ENCODE measurements around the gene GPS1.

Gene GPS1

GRCh38 chr17:82060001-82060380 lies 8.3 kb downstream of the GPS1 start:
- DNase-seq = no peak

- no peak for DNase-seq
These were observed 8.9 kb downstream of the GPS1 start for GRCh38 chr17:82060614-82061013.

- DNase-seq = no peak
These were observed 9.6 kb downstream of the GPS1 start for GRCh38 chr17:82061047-82061925.

GRCh38 chr17:82062076-82062983 lies 10.6 kb downstream of the GPS1 start:
- DNase-seq = no peak

GRCh38 chr17:82062984-82063368 lies 11.3 kb downstream of the GPS1 start:
- DNase-seq = no peak

- DNase-seq = no peak
These were observed 12.0 kb downstream of the GPS1 start for GRCh38 chr17:82063424-82064415.

- DNase-seq = no peak
These were observed 12.9 kb downstream of the GPS1 start for GRCh38 chr17:82064433-82065192.

- no peak for DNase-seq
These were observed 13.5 kb downstream of the GPS1 start for GRCh38 chr17:82065193-82065637.

GRCh38 chr17:82065638-82066303 lies 14.1 kb downstream of the GPS1 start, which contains the start of gene DUS1L:
TSS of gene DUS1L (minus strand) at chr17:82065804. CDS start at chr17:82065059, 745 bp downstream.
- no peak for DNase-seq

- no peak for DNase-seq
These were observed 18.9 kb downstream of the GPS1 start for GRCh38 chr17:82070611-82071010.

DNA sequence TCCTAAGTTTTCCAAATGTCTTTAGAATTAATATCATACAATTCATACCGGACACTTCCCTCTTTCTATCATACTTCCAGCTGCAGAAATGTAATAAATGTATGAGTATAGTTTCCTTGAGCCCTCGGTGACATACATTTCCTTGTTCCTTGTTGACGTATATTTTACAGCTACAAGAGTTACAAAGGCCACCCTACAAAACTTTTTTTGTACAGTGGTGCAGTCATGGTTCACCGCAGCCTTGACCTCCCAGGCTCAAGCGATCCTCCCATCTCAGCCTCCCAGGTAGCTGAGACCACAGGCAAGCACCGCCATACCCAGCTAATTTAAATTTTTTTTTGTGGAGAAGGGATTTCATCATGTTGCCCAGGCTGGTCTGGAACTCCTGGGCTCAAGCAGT lies 21.1 kb downstream of the GPS1 start:
- no peak for DNase-seq

DNA sequence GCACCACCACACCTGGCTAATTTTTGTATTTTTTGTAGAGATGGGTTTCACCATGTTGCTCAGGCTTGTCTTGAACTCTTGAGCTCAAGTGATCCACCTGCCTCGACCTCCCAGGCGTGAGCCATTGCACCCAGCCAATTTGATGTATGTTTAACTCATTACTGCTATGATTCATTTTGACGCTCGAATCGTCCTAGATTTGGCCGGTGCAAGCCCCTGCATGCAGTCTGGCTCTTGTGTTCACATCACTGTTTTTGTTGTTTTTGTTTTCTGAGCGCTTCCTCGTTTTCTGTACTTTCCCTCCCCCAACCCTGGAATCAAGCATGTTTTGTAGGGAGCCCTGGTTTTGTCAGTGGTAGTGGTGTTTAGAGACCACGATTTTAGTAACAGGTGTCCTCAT lies 21.7 kb downstream of the GPS1 start:
- DNase-seq = no peak

DNA sequence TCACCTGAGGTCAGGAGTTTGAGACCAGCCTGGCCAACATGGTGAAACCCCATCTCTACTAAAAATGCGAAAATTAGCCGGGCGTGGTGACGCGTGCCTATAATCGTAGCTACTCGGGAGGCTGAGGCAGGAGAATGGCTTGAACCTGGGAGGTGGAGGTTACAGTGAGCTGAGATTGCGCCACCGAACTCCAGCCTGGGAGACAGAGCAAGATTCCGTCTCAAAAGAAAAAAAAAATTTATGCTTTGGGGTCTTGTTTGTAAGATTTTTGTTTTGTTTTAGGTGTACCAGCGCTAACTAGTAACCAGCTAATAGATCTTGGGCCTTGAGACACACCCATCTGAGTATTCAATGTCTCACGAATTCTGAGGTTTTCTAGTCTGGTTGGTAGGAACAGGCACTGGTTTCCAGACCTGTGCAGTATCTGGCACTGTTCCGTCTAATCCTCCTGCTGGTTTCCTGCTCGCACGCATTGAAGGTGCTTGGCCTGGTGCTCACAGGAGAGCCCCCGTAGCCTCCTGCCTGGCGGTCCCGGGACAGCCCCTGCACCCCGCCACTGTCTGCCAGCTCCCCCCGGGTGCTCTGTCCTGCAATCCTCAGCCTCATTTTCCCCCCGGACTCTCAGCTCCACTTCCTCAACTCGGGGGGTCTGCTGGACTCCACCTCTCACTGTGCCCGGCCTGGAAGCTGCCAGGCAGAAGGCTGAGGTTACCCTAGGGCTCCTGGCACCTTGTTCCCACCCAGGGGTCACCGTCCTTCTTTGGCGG lies 24.5 kb downstream of the GPS1 start:
- no peak for DNase-seq

GRCh38 chr17:82076785-82077591 lies 25.3 kb downstream of the GPS1 start:
- no peak for DNase-seq

DNA sequence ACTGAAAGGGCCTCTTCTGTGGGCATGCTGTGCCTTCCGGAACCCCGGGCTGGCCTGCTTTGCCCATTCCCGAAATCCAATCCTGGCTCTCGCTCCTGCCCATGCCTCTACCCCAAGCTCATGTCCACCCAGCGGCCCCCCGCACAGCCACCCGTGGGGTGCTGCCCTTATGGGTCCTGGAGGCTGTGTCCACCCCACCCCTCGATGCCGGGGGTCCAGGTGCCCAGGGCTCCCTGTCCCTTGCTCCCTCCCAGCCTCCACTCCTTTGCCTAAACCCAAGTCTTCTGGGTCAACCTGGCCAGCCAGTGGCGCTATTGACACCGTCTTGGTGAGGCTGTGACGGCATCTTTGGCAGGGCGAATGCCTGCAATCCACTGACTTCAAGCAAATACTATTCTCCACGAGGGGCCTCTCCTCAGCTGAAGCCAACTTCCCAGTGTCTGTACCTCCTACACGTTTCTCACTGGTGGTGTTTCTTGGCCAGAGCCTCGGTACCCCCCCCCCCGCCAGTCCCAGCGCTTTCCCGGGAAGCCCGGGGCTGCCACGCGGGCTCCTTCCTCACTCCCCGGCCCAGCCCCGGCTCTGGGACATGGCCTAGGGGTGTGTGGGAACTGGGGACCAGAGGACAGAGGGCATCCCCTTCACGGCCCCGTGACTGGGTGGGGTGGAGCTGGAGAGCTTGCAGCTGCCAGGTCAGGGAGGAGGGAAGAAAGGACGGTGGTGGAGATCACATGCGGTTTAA lies 26.1 kb downstream of the GPS1 start:
- no peak for DNase-seq

DNA sequence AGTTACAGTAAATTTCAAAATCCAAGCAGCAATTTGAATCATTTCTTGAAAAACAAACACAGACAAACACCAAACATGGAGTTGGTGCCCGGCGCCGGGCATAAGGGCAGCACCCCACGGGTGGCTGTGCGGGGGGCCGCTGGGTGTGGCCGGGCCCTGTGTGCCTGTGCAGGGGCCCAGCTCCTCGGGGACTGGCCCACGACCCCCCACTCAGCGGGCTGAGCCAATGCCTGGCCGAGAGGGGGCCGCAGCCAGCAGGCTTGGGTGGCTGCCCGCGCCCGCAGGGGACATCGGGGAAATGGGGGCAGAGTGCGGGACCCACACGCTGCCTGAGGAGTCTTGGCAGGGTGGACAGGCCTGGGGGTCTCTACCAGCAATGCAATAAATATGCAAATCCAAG lies 26.7 kb downstream of the GPS1 start:
- no peak for DNase-seq

DNA sequence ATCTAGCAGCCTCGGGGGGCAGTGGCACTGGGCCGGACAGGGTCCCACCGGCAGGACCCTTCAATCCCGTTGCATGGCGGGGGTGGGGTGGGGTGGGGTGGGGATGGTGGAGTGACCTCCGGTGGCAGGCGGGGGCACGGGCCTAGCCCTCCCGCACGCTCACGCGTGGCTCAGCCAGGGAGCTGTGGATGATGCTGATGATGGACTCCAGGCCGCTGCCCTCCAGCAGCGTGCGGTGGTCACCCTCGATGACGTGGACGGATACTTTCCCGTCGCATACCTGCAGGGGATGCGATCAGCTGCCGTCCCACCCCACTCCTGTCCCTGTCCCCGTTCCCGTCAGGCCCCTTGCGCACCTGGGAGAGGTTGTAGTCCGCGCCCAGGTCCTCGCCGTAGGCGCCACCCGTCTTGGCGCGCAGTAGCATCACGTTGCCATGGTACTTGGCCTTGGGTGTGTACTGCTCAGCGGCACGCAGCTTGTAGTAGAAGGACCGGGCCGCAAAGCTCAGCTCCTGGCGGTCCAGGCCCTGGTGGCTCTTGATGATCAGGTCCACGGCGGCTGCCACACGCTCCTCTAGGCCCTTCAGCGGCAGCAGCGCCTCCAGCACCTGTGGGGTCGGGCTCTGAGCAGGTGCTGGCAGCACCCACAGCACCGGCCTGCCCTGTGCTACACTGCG lies 27.4 kb downstream of the GPS1 start:
- no peak for DNase-seq
